Neutrophil (primary cell): Measurements from ENCODE around the gene CCR6.

Experiments
- H3K27ac ChIP-seq: fragments of 200-600 bp; sonication (generic); 2 replicates; pipeline ENCODE4 v1.5.1; 2016; ENCODE audit warnings: mild to moderate bottlenecking, moderate library complexity
- H3K27me3 ChIP-seq: fragments of 200-600 bp; sonication (generic); 2 replicates; pipeline ENCODE4 v1.6.0; 2016; ENCODE audit warnings: mild to moderate bottlenecking
- H3K36me3 ChIP-seq: fragments of 200-600 bp; sonication (generic); 2 replicates; pipeline ENCODE4 v1.5.1; 2017
- H3K4me1 ChIP-seq, 2 experiments: fragments of 200-600 bp in 1 of 2; sonication (generic) in 1 of 2; 1 replicate in 1 of 2; 2 replicates in 1 of 2; pipeline versions ENCODE4 v1.5.1 to v1.6.1; 2013 to 2016; ENCODE audit warnings: low read depth in 1 of 2, low read length in 1 of 2, mild to moderate bottlenecking in 1 of 2, moderate library complexity in 1 of 2; ENCODE audit not compliant: control insufficient read depth in 1 of 2, insufficient read depth in 1 of 2
- H3K4me3 ChIP-seq, 2 experiments: fragments of 200-600 bp in 1 of 2; sonication (generic) in 1 of 2; 1 replicate in 1 of 2; 2 replicates in 1 of 2; pipeline ENCODE4 v1.5.1; 2013 to 2016; ENCODE audit warnings: low read depth in 1 of 2, low read length in 1 of 2, mild to moderate bottlenecking in 1 of 2, moderate library complexity in 1 of 2
- H3K9me3 ChIP-seq: fragments of 200-600 bp; sonication (generic); 2 replicates; pipeline ENCODE4 v1.5.1; 2016
- CTCF ChIP-seq: fragments of 200-600 bp; sonication (generic); IDR thresholded peaks from 2 replicates; pipeline ENCODE4 v1.5.1; 2016; ENCODE audit warnings: antibody characterized with exemption

CCR6 gene

DNA sequence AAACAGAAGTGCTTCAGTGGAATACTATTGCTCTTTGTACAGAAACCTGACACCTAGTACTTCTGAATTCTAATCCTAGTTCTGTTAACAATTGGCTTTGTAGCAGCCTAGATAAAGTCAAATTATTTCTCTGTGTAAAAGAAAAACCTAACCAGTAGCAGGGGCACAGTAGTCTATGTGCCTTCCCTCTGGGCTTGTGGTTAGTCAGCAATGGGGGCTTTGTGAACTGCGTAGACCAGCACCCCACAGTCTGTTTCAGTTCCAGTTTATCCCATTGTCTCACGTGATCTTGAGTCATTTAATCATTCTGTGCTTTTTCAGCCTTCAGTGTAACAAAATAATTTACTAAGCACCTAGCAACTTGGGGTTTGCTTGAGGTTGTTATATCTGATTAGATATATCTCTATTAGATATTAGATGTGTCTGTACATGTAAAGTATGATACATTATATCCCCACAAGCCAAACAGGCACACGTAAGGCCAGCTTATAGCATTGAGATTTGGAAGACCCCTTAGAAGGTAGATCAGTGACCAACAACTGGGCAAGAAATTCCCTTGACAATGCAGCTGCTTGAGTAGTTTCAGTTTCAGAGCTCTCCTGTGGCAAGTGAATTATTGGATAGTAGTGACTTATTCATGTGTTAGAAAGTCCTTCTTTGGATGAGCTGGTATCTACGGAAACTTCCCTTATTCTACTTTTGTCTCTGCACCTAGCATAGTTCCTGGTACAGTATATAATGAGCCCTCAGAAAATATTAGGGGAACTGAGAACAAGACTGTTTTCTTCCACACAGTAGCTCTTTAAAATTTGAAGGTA lies 27.9 kb upstream of the CCR6 start:
- no peak for TF ChIP-seq CTCF
- Histone ChIP-seq H3K9me3 (no peaks in the 10 kb centered on the region), H3K4me1 (peaks cover 53 to 54% of the 10 kb centered on the region in 2 experiments), H3K4me3 (no peak overlapping the region), H3K27ac (peak overlapping the region; percentile 96), H3K27me3 (no peaks in the 10 kb centered on the region), H3K36me3 (no peaks in the 10 kb centered on the region)

DNA sequence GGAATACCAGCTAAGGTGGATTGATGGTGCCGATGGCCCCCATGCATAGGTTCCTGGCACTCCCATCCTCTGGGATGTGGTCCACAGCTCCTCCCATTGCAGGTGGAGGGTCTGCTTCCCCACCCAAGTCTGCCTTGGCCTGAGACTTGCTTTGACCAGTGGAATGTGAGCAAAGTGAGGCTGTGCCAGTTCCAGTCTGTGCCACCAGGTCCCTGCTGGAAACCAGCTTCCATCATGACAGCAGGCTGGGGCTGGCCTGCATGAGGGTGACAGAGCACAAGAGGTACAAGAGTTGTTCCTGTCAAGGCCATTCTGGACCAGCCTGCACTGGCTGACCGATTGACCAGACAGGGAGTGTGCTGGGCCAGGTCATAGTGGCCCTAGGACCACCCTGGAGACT lies 27.0 kb upstream of the CCR6 start:
- H3K9me3 ChIP-seq = no peaks in the 10 kb centered on the region
- H3K27me3 ChIP-seq = no peaks in the 10 kb centered on the region
- H3K27ac ChIP-seq = no peak overlapping the region
- H3K36me3 ChIP-seq = no peaks in the 10 kb centered on the region
- H3K4me1 ChIP-seq = peaks cover 45% of the 10 kb centered on the region in 2 experiments
- no peak overlapping the region for H3K4me3 ChIP-seq
- no peak for TF ChIP-seq CTCF

GRCh38 chr6:167096991-167097390 lies 25.9 kb upstream of the CCR6 start:
- Histone ChIP-seq H3K36me3 (no peaks in the 10 kb centered on the region), H3K9me3 (no peaks in the 10 kb centered on the region), H3K27ac (no peak overlapping the region), H3K4me1 (peaks cover 34% of the 10 kb centered on the region in 2 experiments), H3K4me3 (no peak overlapping the region), H3K27me3 (no peaks in the 10 kb centered on the region)
- TF ChIP-seq CTCF = no peak

DNA sequence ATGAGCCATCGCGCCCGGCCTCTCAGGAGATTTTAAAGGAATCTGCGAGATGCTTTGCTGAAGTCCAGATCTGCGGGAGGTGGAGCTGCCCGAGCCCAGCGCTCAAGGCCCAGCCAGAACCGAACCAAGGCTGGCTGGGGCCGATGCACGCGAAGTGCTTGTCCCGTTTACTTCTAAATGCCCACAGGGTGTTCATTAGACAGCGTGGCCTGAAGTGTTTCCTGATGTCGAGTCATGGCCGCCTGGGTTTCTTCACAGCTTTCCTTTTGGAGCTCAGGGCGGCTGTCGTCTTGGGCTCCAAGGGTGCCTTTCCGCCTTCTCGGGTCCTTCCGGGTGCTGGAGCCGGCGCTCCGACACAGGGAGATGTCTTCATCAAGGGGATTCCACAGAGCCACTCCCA lies 25.1 kb upstream of the CCR6 start:
- Histone ChIP-seq H3K27me3 (no peaks in the 10 kb centered on the region), H3K4me3 (no peak overlapping the region), H3K36me3 (no peaks in the 10 kb centered on the region), H3K27ac (no peak overlapping the region), H3K4me1 (peaks cover 26 to 27% of the 10 kb centered on the region in 2 experiments), H3K9me3 (no peaks in the 10 kb centered on the region)
- TF ChIP-seq CTCF = no peak

DNA sequence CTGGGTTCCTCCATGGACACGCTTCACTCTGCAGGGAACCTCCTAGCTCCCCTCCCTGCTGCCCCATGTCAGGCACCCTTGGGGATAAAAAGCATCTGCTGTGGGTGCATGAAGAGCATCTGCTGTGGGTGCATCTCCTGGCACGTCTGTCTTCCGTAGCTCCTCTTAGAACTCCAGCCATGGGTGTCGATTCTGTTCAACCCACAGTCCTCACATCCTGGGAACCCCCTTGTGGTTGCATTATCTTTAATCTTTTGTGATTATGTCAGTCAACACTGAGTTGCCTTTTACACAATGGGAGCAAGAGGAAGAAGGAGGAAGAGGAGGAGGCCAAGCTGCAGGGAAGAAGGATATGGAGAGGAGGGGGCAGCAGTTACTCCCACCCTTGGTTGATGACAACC lies 24.1 kb upstream of the CCR6 start:
- Histone ChIP-seq H3K36me3 (no peaks in the 10 kb centered on the region), H3K27ac (no peak overlapping the region), H3K4me3 (no peak overlapping the region), H3K4me1 (peaks cover 19 to 23% of the 10 kb centered on the region in 2 experiments), H3K9me3 (no peaks in the 10 kb centered on the region), H3K27me3 (no peaks in the 10 kb centered on the region)
- TF ChIP-seq CTCF = no peak
